B cell (primary cell): Measurements from ENCODE around the gene SH3BGRL3. TPM values are rescaled to one million over a fixed set of nuclear protein-coding genes. Genes with fewer than 3 reads are reported as not detected.
A peak's percentile ranks its signal among the peaks of the same experiment; 100 is the strongest.

Experiments used
- ATAC-seq: fragments of 200-7000 bp; cut with Tn5 transposase; one replicate; pipeline ENCODE4 v1.10.0; 2021; ENCODE audit warnings: low read depth, mild to moderate bottlenecking, moderate number of reproducible peaks, moderate library complexity
- CTCF ChIA-PET: fragments of 350-600 bp; sonication (Branson Sonifier 250); formaldehyde crosslinking; loops from one replicate; lab custom pipeline; 2021; ENCODE audit warnings: antibody characterized with exemption, inconsistent platforms; lab: Charles Lee
- POLR2A ChIA-PET: fragments of 350-600 bp; sonication (Branson Sonifier 250); formaldehyde crosslinking; loops from one replicate; lab custom pipeline; 2021; ENCODE audit warnings: antibody characterized with exemption; lab: Charles Lee
- DNase-seq: peaks from one replicate; pipeline ENCODE4 v3.0.0; 2013
- H2AFZ ChIP-seq: 2 replicates; pipeline ENCODE4 v1.6.1; 2012; ENCODE audit warnings: mild to moderate bottlenecking, low read depth, low read length; ENCODE audit not compliant: insufficient read depth, poor library complexity, severe bottlenecking
- H3K27ac ChIP-seq, 2 donors: 1 replicate in 1 of 2; 2 replicates in 1 of 2; pipeline ENCODE4 v1.5.1; 2012 to 2013; ENCODE audit warnings: low read length in 2 of 2, mild to moderate bottlenecking in 2 of 2, moderate library complexity in 1 of 2
- H3K27me3 ChIP-seq, 4 experiments: fragments of 200-600 bp in 1 of 4; sonication (generic) in 1 of 4; replicated peaks in 1 of 4; 1 replicate in 2 of 4; 2 replicates in 2 of 4; pipeline versions ENCODE4 v1.6.1 to v1.7.0; 2013 to 2016; ENCODE audit warnings: low read length in 3 of 4, mild to moderate bottlenecking in 2 of 4, mixed read lengths in 1 of 4, moderate library complexity in 1 of 4; ENCODE audit not compliant: insufficient read depth in 4 of 4, control insufficient read depth in 3 of 4; ENCODE audit errors: control extremely low read depth in 1 of 4
- H3K36me3 ChIP-seq, 2 experiments: replicated peaks in 1 of 2; 1 replicate in 1 of 2; 2 replicates in 1 of 2; pipeline versions ENCODE4 v1.6.1 to v1.7.1; 2013; ENCODE audit warnings: low read length in 1 of 2; ENCODE audit not compliant: insufficient read depth in 2 of 2, control insufficient read depth in 1 of 2; ENCODE audit errors: control extremely low read depth in 1 of 2, extremely low read depth in 1 of 2
- H3K4me1 ChIP-seq, 2 donors: fragments of 200-600 bp in 1 of 2; sonication (generic) in 1 of 2; 1 replicate in 1 of 2; 2 replicates in 1 of 2; pipeline versions ENCODE4 v1.5.1 to v1.6.1; 2013 to 2017; ENCODE audit warnings: low read length in 2 of 2; ENCODE audit not compliant: control insufficient read depth in 2 of 2, insufficient read depth in 2 of 2
- H3K4me2 ChIP-seq: replicated peaks from 2 replicates; pipeline ENCODE3; 2012; ENCODE audit warnings: mild to moderate bottlenecking, low read depth, low read length; ENCODE audit not compliant: poor library complexity, severe bottlenecking
- H3K4me3 ChIP-seq, 5 experiments: fragments of 200-600 bp in 1 of 5; sonication (generic) in 1 of 5; 1 replicate in 3 of 5; 2 replicates in 2 of 5; pipeline versions ENCODE4 v1.5.1 to v1.7.0; 2011 to 2016; ENCODE audit warnings: low read length in 4 of 5, mild to moderate bottlenecking in 4 of 5, low read depth in 2 of 5, control low read depth in 1 of 5, moderate library complexity in 1 of 5; ENCODE audit not compliant: insufficient read depth in 1 of 5; ENCODE audit errors: control extremely low read depth in 1 of 5, extremely low read depth in 1 of 5
- H3K79me2 ChIP-seq: fragments of 200-600 bp; sonication (generic); one replicate; pipeline ENCODE4 v1.6.0; 2016; ENCODE audit warnings: low read length; ENCODE audit not compliant: control insufficient read depth, insufficient read depth
- H3K9ac ChIP-seq: fragments of 200-600 bp; sonication (generic); 2 replicates; pipeline ENCODE4 v1.6.1; 2017; ENCODE audit warnings: mild to moderate bottlenecking, low read length, moderate library complexity
- H3K9me3 ChIP-seq, 3 donors: one replicate each; pipeline versions ENCODE4 v1.6.1 to v1.7.1; 2013; ENCODE audit warnings: low read length in 2 of 3; ENCODE audit not compliant: control insufficient read depth in 2 of 3, insufficient read depth in 1 of 3; ENCODE audit errors: control extremely low read depth in 1 of 3
- H4K20me1 ChIP-seq: 2 replicates; pipeline ENCODE4 v1.6.0; 2012; ENCODE audit warnings: mild to moderate bottlenecking, low read length; ENCODE audit not compliant: insufficient read depth, control insufficient read depth, poor library complexity, severe bottlenecking
- H3K27ac Mint-ChIP-seq: one replicate; pipeline ENCODE4 v1.8.0; 2021; ENCODE audit warnings: mixed read lengths
- H3K27me3 Mint-ChIP-seq: one replicate; pipeline ENCODE4 v1.8.0; 2021; ENCODE audit warnings: mixed read lengths
- H3K4me1 Mint-ChIP-seq: one replicate; pipeline ENCODE4 v1.8.0; 2021; ENCODE audit warnings: mixed read lengths
- H3K4me3 Mint-ChIP-seq: one replicate; pipeline ENCODE4 v1.8.0; 2021; ENCODE audit warnings: mixed read lengths
- H3K9me3 Mint-ChIP-seq: one replicate; pipeline ENCODE4 v1.8.0; 2022; ENCODE audit warnings: mixed read lengths; ENCODE audit not compliant: insufficient read depth
- CTCF ChIP-seq: fragments of 200-600 bp; IDR thresholded peaks from one replicate; pipeline ENCODE4 v1.8.0; 2022; ENCODE audit warnings: antibody characterized with exemption, mild to moderate bottlenecking
- EZH2 ChIP-seq: IDR thresholded peaks from 2 replicates; pipeline ENCODE4 v1.6.1; 2012; ENCODE audit warnings: borderline replicate concordance, low read depth, mild to moderate bottlenecking, moderate library complexity, low read length; ENCODE audit not compliant: insufficient read depth, poor library complexity, severe bottlenecking
- WGBS: methylation state at CpG from one replicate; pipeline ENCODE4 v1.1.5; 2013; ENCODE audit warnings: missing lambda C conversion rate; ENCODE audit not compliant: insufficient coverage; 5-methylcytosine and 5-hydroxymethylcytosine counted together
- intact Hi-C: fragments of 100-400 bp; cut with micrococcal nuclease; formaldehyde crosslinking; loops from one replicate; pipeline ENCODE4 v1.10.0; 2022
- polyA plus RNA-seq: library from polyadenylated mRNA; depleted of rRNA; stranded (reverse); fragments of >200 nt; gene quantifications from 2 replicates; pipeline ENCODE4 v1.2.3, GENCODE V29; 2012
- total RNA-seq, 2 donors: library from RNA; stranded (reverse); fragments of 120-200 nt in 1 of 2; gene quantifications; 1 replicate in 1 of 2; 2 replicates in 1 of 2; pipeline versions ENCODE4 v1.2.3 to v1.2.4, GENCODE V29; 2013 to 2022

The SH3BGRL3 gene
- total and polyA plus RNA-seq, 2 donors (not counting 1 experiment from before 2014, with no cell fraction given): 150 to 232 TPM

- Histone ChIP-seq H4K20me1 (no peaks in the 10 kb centered on the region), H2AFZ (peak overlapping the region; percentile 99), H3K9ac (peak overlapping the region; percentile 89), H3K79me2 (peaks cover 49% of the 10 kb centered on the region), H3K27ac (peak overlapping the region; percentile 42 to 87), H3K4me2 (peak overlapping the region; percentile 96), H3K9me3 (no peaks in the 10 kb centered on the region), H3K4me1 (peaks cover 19 to 30% of the 10 kb centered on the region in 2 donors), H3K36me3 (no peaks in the 10 kb centered on the region), H3K27me3 (no peaks in the 10 kb centered on the region), H3K4me3 (peak overlapping the region; percentile 60 to 99 (median 74))
- H3K4me3 Mint-ChIP-seq: peak overlapping the region; percentile 95
- ChIA-PET POLR2A (interaction anchor here (1.7 to 5.6 kb wide), 3 partner anchors 9 to 21 kb away, joined by 6 to 47 read pairs (median 7); partner anchors contain the start of gene CD52), CTCF (interaction anchor here (1.3 to 30.0 kb wide), 4 partner anchors 9 to 24 kb away, joined by 5 to 1400 read pairs (median 6); partner anchors contain the start of gene SH3BGRL3)
- H3K27ac Mint-ChIP-seq: peak overlapping the region; percentile 93
- intact Hi-C loops: loop anchor here (1.0 kb wide), 2 partner anchors 12 to 16 kb away; partner anchors contain the start of gene CD52
- 17% methylated on average over 8 of the region's 8 CpGs for WGBS
- H3K27me3 Mint-ChIP-seq: no peaks in the 10 kb centered on the region
- DNase-seq (no peak), ATAC-seq (no peak)
- H3K9me3 Mint-ChIP-seq: no peaks in the 10 kb centered on the region
- TF ChIP-seq CTCF (no peak), EZH2 (no peak)
- peaks cover 28% of the 10 kb centered on the region for H3K4me1 Mint-ChIP-seq
These were observed 25.9 kb downstream of the SH3BGRL3 start for GRCh38 chr1:26305667-26306289.
